NCI-H1436 treated with DMSO at 0.1 percent for 48 hours (cell line): Measurements from ENCODE around the gene CLPX.
"Not testable (repeated sequence)": the region's sequence is repeated elsewhere in the genome, so short reads cannot be mapped to it uniquely, and the experiment has no call there.

Experiments used
- DNase-seq: peaks from one replicate; lab custom pipeline; 2025; lab: John Stamatoyannopoulos, UW

Gene CLPX

DNA sequence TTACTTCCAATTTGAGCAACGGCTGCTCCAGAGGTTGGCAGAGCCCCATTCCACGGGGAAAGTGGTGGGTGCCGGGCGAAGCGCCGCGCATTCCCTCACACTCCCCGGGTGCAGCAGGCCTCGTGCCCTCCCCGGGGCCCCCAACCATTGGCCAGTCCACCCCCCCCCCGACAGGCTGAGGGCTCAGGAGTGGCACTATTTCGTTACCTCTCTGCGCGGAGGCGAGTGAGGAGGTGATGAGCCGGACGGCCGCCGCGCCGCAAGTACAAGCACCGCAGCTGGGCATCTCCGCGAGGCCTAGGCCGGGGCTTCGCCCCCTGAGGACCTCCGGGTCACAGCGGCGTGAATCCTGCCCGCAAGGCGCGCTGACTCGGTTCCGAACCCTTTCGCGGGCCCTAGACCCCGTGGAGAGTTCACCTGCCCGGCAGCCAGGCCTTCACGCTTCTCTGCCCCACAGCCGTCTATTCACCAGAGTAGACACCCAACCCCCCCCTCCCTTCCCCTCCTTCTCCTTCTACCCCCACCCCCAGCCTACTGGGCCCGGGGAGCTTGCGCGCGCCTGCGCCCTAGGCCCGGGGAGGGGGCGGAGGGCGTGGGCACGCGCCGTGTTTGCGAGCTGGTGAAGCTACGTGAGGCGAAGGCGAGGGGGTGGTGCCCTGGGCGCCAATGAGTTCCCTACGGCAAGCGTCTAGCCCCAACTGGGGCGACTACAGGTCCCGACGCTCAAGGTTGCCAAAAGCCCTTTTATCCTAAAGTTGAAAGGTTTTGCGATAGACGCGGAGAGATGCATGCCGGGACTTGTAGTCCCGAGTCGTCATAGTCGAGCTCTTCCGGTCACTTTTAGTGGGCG lies at the start of gene CLPX:
CLPX (minus strand) TSS at position 475 of the 850 bp plus-strand sequence; CDS start at position 286, 189 bp downstream.
- DNase-seq = peak; percentile 52

DNA sequence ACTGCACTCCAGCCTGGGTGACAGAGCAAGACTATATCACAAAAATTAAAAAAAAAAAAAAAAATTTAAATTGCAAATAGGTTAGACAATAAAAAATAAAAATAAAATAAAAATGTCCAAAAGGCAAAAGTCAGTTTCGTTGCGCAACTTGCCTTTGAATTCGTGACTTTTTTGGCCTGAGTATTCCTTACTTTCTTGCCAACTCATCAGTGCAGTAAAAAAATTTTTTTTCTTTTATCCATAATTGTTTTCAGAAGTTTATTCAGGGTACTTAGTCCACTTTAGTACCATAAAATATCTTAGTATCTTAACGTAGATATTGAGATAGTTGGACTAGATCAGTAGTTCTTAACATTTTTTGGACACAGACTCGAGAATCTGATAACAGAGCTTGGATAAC lies 48.6 kb upstream of the CLPX start:
- DNase-seq = no peak

DNA sequence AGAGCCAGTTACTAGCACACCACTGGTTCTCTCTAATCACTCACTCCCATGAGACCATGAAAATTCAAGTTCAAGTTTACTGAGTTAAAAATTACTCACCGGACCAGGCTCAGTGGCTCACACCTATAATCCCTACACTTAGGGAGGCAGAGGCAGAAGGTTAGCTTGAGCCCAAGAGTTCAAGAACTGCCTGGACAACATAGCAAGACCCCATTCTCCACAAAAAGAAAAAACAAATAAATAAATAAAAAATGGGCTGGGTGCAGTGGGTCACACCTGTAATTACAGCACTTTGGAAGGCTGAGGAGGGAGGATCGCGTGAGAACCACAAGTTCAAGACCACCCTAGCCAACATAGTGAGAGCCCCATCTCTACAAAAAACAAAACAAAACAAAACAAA lies 47.4 kb upstream of the CLPX start:
- DNase-seq = no peak

DNA sequence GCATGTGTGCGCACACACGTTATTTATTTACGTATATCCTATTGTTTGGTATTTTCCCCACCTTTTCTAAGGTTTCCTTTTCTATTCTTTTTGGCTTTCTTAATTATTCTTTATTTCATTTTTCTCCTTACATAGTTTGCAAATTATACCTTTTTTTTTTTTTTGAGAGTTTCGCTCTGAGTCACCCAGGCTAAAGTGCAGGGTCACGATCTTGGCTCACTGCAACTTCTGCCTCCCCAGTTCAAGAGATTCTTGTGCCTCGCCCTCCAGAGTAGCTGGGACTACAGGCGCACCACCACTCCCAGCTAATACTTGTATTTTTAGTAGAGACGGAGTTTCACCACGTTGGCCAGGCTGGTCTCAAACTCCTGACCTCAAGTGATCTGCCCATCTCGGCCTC lies 46.2 kb upstream of the CLPX start:
- DNase-seq = no peak

DNA sequence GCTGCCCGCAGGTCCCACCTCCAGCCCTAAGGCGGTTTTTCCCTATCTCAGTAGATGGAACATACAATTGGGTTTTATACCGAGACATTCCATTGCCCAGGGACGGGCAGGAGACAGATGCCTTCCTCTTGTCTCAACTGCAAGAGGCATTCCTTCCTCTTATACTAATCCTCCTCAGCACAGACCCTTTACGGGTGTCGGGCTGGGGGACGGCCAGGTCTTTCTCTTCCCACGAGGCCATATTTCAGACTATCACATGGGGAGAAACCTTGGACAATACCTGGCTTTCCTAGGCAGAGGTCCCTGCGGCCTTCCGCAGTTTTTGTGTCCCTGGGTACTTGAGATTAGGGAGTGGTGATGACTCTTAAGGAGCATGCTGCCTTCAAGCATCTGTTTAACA lies 41.8 kb upstream of the CLPX start:
- not testable (repeated sequence) for DNase-seq

DNA sequence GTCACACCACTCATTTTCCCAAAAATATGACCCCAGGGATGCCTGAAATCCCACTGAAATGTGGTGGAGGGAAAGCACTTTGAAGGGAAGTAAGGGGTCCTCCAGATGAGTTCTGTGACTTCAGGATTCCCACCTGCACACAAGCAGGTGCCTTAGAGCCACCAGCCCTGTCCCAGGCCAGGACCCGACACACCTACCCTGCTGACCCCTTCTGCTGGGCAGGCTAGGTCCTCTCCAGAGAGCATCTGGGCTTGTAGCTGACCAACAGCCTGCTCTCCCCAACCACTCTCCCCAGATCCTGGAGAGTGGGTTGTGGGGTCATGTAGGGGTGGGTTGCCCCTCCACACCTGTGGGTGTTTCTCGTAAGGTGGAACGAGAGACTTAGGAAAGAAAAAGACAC lies 41.1 kb upstream of the CLPX start:
- DNase-seq = no peak

DNA sequence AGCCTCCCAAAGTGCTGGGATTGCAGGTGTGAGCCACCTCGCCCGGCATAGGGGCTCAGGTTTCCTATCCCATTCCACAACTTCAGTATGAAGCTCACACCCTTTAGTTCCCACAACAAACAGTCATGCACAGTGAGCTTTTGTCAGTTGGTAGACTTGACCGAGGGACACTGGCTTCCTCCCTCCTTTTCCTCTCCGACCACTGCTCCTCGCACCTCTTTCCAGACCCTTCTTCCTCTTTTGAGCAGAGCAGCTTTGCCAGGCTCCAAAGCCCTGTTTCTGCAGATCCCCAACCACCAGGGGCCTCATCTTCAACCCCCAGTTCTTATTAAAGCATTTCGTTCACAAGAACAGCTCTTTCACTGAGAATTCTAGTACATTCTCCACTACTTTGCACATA lies 38.9 kb upstream of the CLPX start:
- no peak for DNase-seq

DNA sequence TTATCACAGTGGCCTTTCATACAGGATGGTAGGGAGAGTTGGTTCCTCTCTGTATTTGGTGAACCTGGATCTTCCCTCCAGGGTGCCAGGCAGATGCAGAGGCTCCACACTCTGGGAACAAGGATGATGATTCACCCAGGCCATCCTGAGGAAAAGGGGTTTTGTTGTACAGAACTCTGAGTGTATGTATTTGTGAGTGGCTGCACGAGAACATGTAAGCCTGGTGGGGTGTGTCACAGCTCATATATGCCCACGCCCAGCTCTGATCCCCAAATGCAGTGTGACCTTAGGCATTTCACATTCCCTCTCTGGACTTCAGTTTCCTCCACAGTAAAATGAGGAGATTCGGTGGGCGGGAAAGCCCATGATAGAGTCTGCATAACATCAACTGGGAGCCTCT lies 37.7 kb upstream of the CLPX start:
- DNase-seq = no peak

DNA sequence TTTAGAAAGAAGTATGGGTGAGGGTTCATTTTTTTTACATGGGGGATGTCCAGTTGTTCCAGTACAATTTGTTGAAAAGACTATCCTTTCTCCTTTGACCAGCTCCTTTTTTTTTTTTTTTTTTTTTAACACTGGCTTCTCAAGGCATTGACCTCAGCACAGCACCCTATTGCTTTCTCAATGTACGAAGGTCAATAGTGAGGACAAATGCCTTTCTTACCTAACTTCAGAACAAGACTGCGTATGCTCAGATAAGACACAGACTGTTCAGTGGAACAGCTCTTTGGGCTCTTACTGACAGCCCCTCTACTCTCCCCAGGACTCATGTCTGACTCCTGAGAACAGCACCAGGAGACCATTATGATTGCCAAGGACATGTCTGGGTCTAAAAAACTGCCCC lies 36.6 kb upstream of the CLPX start:
- no peak for DNase-seq

DNA sequence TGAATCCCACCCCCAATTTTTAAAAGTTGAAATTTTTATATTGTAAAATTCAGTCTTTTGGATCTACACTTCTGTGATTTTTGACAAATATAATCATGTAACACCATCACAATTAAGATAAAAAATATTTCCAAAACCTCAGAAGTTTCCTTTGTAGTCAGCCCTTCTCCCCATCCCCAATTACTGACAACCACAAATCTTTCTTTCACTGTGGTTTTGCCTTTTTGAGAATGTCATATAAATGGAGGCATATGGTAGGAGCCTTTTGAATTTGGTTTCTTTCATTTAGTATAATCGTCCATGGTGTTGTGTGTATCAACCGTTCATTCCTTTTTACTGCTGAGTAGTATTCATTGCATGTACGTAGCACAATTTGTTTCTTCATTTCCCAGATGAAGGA lies 34.0 kb upstream of the CLPX start:
- no peak for DNase-seq

DNA sequence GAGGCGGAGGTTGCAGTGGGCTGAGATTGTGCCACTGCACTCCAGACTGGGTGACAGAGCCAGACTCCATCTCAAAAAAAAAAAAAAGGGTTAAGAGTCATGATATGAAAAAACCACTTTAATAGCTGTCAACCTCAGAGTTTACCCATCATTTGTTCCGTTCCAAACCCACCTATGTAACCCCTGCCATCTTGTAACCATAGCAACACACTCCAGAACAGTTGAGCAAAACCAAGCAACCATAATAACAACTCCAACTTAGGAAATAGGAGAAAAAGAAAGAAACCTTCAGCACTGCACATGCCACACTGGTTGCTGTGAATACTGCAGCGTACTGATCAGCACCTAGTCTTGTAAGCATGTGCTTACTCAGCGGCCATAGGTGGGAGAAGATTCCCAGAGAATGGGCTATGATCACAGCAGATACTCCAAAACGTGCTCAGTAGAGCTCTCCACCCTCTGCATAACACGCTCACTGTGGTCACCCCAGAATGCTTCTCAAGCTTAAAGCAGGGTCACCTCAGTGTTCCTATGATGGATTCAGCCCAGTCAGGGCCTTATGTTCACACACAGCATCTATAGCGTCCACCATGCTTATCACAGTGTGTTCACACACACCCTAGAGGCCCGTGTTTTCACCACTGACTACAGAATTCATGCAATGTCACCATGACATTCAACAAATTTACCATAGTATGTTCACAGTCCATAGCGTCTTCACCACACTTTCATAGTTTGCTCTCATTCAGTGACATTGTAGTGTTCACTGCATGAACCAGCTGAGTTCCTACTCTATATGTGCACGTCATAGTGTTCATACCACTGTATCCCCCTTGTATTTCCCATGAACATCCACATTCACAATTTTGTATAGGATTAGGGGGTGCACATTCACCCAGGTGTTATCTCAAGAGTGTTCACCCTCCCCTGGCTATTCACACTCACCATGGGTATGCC lies 32.7 kb upstream of the CLPX start:
- DNase-seq = no peak

DNA sequence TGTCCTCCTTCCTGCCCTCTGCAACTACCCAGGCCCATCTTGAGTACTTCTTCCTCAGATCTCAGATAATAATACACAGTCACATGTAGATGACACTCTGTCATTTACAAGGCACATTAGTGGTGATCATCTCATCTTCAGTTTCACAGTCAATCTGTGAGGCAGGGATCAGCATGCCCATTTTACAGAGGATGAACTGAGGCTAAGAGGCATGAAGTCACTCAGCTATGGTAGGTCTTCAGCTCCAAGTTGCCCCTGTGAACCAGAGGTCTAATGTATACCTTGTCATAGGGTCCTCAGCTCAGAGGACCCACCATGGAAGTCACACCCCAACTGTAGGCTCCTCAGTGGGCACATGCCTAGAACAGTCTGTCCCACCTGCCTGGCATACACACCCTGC lies 30.4 kb upstream of the CLPX start:
- DNase-seq = no peak

DNA sequence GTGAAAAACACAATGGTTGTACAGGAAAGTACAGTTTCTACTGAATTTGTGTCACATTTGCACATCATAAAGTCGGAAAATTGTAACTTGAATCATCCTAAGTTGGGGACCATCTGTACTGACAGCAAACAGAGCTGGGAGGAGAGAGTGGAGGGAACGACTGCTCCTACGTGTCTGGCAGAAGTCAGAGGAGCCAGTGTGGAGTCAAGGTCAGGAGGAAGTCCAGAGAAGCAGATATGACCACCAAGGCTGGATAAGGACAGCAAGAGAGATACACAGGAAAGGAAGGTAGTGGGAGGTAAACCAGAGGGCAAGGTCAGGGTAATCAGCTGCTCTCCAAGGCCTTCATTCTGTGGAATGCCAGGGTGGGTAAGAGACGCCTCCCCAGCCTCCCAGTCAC lies 28.9 kb upstream of the CLPX start:
- no peak for DNase-seq

DNA sequence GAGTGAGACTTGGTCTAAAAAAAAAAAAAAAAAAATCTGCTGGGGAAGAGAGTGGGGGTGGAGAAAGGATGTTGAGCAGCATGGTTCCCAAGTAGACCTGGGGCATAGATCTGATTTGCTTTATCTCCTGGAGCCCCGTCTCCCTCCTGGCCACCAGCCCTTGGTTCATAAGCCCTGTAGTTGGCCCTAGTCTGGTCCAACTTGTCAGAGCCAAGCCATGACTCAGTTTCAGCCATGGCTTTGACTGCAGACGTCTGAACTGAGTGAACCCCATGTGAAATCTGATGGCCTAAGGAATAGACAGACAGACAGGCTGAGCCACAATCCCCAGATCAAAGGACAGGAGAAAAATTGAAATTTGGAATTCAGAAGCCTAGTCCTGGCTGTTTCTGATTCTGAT lies 28.1 kb upstream of the CLPX start:
- no peak for DNase-seq

DNA sequence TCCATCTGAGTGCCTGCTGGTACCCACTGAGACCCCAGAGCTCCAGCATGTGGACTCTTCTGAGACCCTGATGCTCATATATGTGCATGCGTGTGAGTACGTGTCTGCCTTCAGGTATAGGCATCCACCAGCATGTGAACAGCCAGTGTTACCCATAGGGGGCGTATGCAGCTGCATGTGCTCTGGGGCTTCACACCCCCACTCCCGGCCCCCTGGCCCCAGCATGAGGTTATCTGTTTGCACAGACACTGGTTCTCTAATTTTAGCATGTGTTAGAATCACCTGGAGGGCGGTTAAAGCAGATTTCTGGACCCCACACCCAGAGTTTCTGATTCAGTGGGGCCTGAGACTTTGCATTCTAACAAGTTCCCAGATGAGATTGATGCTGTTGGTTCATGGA lies 27.0 kb upstream of the CLPX start:
- no peak for DNase-seq

DNA sequence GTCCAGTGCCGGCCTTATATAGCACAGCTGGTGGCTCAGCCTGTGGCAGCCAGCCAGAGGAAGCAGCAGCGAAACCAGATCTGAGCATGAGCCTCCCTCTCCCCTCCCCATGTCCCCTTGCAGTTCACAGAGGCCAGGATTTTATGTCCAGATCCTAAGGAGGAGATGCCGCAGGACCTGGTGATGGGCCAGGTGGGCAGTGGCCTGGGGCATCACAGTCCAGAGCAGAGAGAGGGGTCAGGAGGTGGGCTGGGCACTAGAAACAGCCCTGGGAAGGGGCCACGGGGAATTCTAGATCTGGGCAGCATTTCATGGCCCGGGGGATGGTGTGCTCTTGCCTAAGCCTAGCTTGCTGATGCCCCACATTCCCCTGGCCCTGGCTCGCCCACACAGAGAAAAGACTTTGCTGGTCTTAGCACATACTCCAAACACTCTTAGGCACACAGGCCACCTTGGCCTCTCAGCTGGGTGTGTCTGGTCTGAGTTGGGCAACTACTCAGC lies 26.4 kb upstream of the CLPX start:
- DNase-seq = no peak

DNA sequence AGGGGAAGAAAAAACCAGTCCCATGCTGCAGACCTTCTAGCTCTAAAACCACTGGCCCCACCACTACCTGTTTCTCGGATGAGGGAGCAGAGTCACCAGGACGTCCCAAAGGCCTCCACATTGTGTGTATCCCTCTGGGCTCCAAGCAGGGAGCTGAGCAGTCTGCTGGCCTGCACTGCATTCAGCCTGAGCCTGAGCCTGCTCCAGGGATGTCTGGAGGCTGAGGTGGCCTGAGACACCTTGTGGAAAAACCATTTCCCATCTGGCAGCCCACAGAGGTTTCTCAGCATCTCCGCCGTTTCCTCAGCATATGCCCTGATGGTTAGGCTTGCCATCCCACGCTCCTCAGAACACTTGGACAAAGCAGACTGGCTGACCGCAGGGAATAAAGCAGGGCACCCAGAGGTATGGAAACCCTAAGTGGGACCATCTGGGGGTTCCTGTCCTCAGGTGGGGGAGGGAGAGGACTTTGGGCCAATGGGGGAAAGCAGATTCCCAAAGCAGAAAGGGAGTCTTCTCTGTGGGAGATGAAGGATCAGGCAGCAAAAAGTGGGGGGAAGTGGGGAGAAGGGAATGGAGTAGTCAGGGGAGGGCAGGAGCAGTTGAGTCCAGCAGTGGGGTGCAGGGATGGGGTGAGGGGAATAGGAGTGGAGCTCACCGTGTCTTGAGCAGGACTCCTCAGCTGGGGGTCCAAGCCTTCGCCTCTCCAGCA lies 25.8 kb upstream of the CLPX start, which contains the start of gene CILP:
CILP (minus strand) TSS at position 704 of the 712 bp plus-strand sequence. CDS start 1,718 bp downstream, outside the sequence.
- no peak for DNase-seq

DNA sequence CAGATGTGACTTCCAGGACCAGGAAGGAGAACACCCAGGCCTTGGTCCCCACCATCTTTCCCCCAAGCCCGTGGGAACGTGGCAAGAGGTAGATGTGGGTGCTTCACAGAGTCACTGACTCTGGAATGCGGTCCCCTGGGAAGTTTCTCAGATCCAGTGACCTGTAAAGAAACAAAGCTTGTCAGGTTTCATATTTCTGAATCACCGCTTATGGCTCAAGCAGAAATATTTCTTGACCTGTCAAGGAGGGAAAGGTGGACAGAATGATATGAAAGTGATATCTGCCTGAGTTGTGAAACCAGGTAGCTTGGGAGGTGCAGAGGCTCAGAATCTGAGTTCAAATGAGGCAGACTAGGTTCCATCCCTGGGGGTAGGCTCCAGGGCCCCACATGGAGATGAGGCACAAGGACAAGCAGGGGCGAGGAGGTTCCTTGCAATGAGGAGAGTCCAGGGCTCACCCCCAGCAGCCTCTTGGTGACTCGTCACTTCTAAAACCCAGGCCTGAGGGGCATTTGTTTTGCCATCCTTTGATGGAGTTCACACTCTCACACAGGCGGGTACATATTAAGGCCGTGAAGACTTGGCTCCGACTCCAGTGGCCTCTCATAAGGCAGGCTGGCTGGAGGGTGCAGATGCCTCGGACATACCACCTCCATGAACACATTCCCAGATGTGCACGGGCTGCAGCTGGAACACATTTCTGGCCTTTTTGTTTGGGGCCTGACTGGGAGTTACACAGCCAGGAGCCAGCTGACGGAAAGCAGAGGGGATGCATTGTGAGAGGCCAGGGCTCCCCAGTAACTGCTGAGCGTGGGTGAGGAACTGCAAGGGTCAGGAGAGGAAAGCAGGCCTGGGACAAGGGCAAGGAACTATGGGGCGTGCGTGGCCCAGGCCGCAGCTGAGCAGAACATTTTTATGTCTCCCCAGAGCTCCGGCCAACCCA lies 24.8 kb upstream of the CLPX start:
- DNase-seq = no peak

DNA sequence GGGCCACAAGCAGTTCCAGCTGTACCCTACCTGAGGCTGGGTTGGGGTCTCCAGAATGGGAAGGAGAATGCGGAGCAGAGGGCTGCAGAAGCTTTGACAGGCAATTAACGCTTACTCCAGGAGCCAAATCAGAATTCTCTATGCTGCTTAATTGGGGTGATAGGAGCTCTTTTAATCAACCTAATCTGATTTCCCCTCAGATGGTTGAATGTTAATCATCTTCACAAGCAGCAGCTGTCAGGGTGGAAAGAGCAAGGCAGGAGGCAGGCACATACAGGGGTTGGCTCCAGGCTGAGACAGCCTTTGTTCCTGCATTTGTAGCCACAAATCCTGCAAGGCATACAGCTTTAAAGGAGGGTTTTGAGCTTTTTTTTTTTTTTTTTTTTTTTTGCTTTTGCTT lies 23.5 kb upstream of the CLPX start:
- DNase-seq = no peak

DNA sequence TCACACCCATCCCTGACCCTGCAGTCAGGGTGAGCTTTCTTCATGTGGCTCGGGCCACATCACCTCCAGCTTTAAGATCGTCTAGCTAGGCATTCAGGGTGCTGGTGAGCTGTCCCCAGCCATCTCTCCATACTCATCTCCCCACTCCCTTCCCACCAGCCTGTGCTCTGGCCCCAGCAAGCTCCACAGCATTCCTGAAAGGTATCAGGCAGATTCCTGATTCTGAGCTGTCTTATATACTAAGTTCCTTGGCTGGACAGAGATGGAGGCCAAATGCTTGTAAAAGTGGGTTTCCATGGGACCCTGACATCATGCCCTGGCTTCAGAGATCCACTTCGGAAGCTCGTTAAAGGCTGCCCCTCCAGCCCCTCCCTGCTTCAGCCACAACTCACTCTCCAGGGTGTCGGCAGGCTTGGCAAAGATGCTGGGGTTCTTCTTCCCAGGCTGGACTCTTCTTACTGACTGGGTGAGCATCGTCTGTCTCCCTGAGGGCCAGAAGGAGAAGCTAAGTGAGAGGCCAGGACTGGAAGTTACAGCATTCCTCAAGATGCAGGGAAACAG lies 22.2 kb upstream of the CLPX start:
- DNase-seq = no peak

DNA sequence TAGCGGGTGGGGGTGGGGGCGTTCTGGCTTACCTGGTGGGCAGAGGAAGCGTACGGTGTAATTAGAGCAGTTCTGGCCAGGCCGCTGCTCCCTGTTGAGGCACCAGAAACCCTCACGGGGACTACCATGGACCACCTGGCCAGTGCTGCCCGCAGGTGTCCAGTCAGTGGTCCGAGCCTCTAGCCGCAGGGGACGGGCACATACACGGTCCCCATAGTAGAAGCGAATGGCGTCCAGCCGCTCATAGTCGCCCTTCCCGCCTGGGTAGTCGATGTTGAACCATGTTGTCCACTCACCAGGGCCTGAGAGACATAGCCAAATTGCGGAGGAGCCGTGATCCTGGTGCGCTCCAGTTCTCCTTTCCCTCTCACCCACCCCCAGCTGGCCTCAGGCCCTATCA lies 21.6 kb upstream of the CLPX start:
- no peak for DNase-seq
